OCI-LY1 (cell line): ENCODE data around the gene RAPGEF5.

ENCODE experiments used
- H2AFZ ChIP-seq: fragments of 200-600 bp; sonication (generic), shearing (Covaris generic); 2 replicates; pipeline ENCODE4 v1.6.0; 2014; ENCODE audit warnings: antibody characterized with exemption, mild to moderate bottlenecking, low read length
- H3F3A ChIP-seq: fragments of 200-600 bp; sonication (generic), shearing (Covaris generic); 2 replicates; pipeline ENCODE4 v1.6.0; 2014; ENCODE audit warnings: mild to moderate bottlenecking, antibody characterized with exemption, low read length, moderate library complexity; ENCODE audit not compliant: insufficient read depth
- H3K27ac ChIP-seq: fragments of 200-600 bp; sonication (generic); 2 replicates; pipeline ENCODE4 v1.5.1; 2014; ENCODE audit warnings: low read length, mixed run types, mild to moderate bottlenecking, low read depth; ENCODE audit not compliant: poor library complexity, severe bottlenecking
- H3K27me3 ChIP-seq: fragments of 200-600 bp; sonication (generic); 2 replicates; pipeline ENCODE4 v1.6.0; 2014; ENCODE audit warnings: antibody characterized with exemption, mild to moderate bottlenecking, low read length, moderate library complexity; ENCODE audit not compliant: insufficient read depth
- H3K36me3 ChIP-seq: fragments of 200-600 bp; sonication (generic); 2 replicates; pipeline ENCODE4 v1.6.1; 2014; ENCODE audit warnings: mild to moderate bottlenecking, antibody characterized with exemption, low read length, moderate library complexity, mixed read lengths; ENCODE audit not compliant: insufficient read depth
- H3K4me1 ChIP-seq: fragments of 200-600 bp; sonication (generic); 2 replicates; pipeline ENCODE4 v1.5.1; 2014; ENCODE audit warnings: mild to moderate bottlenecking, low read length, moderate library complexity; ENCODE audit not compliant: insufficient read depth, severe bottlenecking
- H3K4me2 ChIP-seq: fragments of 200-600 bp; sonication (generic), shearing (Covaris generic); 2 replicates; pipeline ENCODE4 v1.6.1; 2014; ENCODE audit warnings: low read length
- H3K4me3 ChIP-seq: fragments of 200-600 bp; sonication (generic); 2 replicates; pipeline ENCODE4 v1.5.1; 2014; ENCODE audit warnings: low read length, low read depth, mild to moderate bottlenecking, mixed read lengths; ENCODE audit not compliant: poor library complexity, severe bottlenecking
- H3K79me2 ChIP-seq: fragments of 200-600 bp; shearing (Covaris generic); 2 replicates; pipeline ENCODE4 v1.6.1; 2016; ENCODE audit warnings: mixed run types, low read length, mixed read lengths; ENCODE audit not compliant: insufficient read depth
- H3K9ac ChIP-seq: fragments of 200-600 bp; sonication (generic), shearing (Covaris generic); 2 replicates; pipeline ENCODE4 v1.6.1; 2014; ENCODE audit warnings: mild to moderate bottlenecking, low read length, mixed read lengths
- H3K9me2 ChIP-seq: fragments of 200-600 bp; sonication (generic), shearing (Covaris generic); 2 replicates; pipeline ENCODE4 v1.6.1; 2014; ENCODE audit warnings: low read depth, mild to moderate bottlenecking, low read length, mixed read lengths
- H3K9me3 ChIP-seq: fragments of 200-600 bp; shearing (Covaris generic); 2 replicates; pipeline ENCODE4 v1.6.1; 2014; ENCODE audit warnings: low read length, mixed read lengths
- H4K20me1 ChIP-seq: fragments of 200-600 bp; sonication (generic), shearing (Covaris generic); 2 replicates; pipeline ENCODE4 v1.6.0; 2016; ENCODE audit warnings: mild to moderate bottlenecking, low read length; ENCODE audit not compliant: insufficient read depth
- CTCF ChIP-seq: fragments of 200-600 bp; sonication (generic), shearing (Covaris generic); IDR thresholded peaks from 2 replicates; pipeline ENCODE4 v1.5.1; 2017; ENCODE audit warnings: mild to moderate bottlenecking, antibody characterized with exemption, low read length, moderate library complexity, mixed read lengths
- EZH2 ChIP-seq: fragments of 200-600 bp; sonication (generic), shearing (Covaris generic); IDR thresholded peaks from 2 replicates; pipeline ENCODE4 v1.8.0; 2017; ENCODE audit warnings: borderline replicate concordance, mixed run types, mild to moderate bottlenecking, antibody characterized with exemption, low read length, moderate library complexity, mixed read lengths

The RAPGEF5 gene

GRCh38 chr7:22352887-22353286 lies 4.1 kb downstream of the RAPGEF5 start:
- H3K9me2 ChIP-seq: no peaks in the 10 kb centered on the region
- no peak overlapping the region for H2AFZ ChIP-seq
- peaks cover 83% of the 10 kb centered on the region for H3K79me2 ChIP-seq
- no peaks in the 10 kb centered on the region for H3K27me3 ChIP-seq
- H3K4me3 ChIP-seq: no peak overlapping the region
- TF ChIP-seq CTCF: no peak
- no peak for TF ChIP-seq EZH2
- no peaks in the 10 kb centered on the region for H4K20me1 ChIP-seq
- H3K4me1 ChIP-seq: peaks cover 53% of the 10 kb centered on the region
- H3K9me3 ChIP-seq: peaks cover 9% of the 10 kb centered on the region; the same call in 1 of the 2 replicates
- H3K27ac ChIP-seq: no peak overlapping the region
- H3K4me2 ChIP-seq: 0 out of 2 replicates have a peak overlapping the region, but pooled peaks have one; percentile 32
- no peaks in the 10 kb centered on the region for H3F3A ChIP-seq
- no peak overlapping the region for H3K9ac ChIP-seq
- H3K36me3 ChIP-seq: peaks cover 35% of the 10 kb centered on the region

GRCh38 chr7:22351878-22352277 lies 5.1 kb downstream of the RAPGEF5 start:
- H3K36me3 ChIP-seq: peaks cover 40% of the 10 kb centered on the region
- no peaks in the 10 kb centered on the region for H3F3A ChIP-seq
- H2AFZ ChIP-seq: no peak overlapping the region
- H3K4me3 ChIP-seq: peak overlapping the region; percentile 0
- no peak overlapping the region; the same call in 1 of the 2 replicates for H3K9ac ChIP-seq
- TF ChIP-seq EZH2 (no peak), CTCF (no peak)
- H3K4me2 ChIP-seq: peak overlapping the region; percentile 32
- no peaks in the 10 kb centered on the region for H4K20me1 ChIP-seq
- peak overlapping the region; percentile 10 for H3K27ac ChIP-seq
- H3K9me3 ChIP-seq: peaks cover 9% of the 10 kb centered on the region; the same call in 1 of the 2 replicates
- no peaks in the 10 kb centered on the region for H3K27me3 ChIP-seq
- peaks cover 93% of the 10 kb centered on the region for H3K79me2 ChIP-seq
- no peaks in the 10 kb centered on the region for H3K9me2 ChIP-seq
- H3K4me1 ChIP-seq: peaks cover 55% of the 10 kb centered on the region

GRCh38 chr7:22351329-22351692 lies 5.6 kb downstream of the RAPGEF5 start:
- Histone ChIP-seq H3K79me2 (peaks cover 98% of the 10 kb centered on the region), H3K27ac (peak overlapping the region; percentile 10), H3F3A (no peaks in the 10 kb centered on the region), H3K4me3 (peak overlapping the region; percentile 0), H3K27me3 (no peaks in the 10 kb centered on the region), H3K4me2 (peak overlapping the region; percentile 32), H2AFZ (no peak overlapping the region), H3K9ac (no peak overlapping the region), H3K36me3 (peaks cover 40% of the 10 kb centered on the region), H3K9me2 (no peaks in the 10 kb centered on the region), H4K20me1 (no peaks in the 10 kb centered on the region), H3K9me3 (peaks cover 9% of the 10 kb centered on the region; the same call in 1 of the 2 replicates), H3K4me1 (peaks cover 61% of the 10 kb centered on the region)
- TF ChIP-seq CTCF: no peak
- TF ChIP-seq EZH2: no peak
